HG03135 (cell line): ENCODE results near the gene MORN1.

Experiments
- ATAC-seq: cut with Tn5 transposase; IDR thresholded peaks from one replicate; pipeline ENCODE4 v1.9.1; 2021; ENCODE audit warnings: mild to moderate bottlenecking, moderate library complexity; ENCODE audit not compliant: unreplicated experiment

Gene MORN1

GRCh38 chr1:2282556-2283270 is 108.6 kb downstream of the MORN1 start:
- no peak for ATAC-seq

DNA sequence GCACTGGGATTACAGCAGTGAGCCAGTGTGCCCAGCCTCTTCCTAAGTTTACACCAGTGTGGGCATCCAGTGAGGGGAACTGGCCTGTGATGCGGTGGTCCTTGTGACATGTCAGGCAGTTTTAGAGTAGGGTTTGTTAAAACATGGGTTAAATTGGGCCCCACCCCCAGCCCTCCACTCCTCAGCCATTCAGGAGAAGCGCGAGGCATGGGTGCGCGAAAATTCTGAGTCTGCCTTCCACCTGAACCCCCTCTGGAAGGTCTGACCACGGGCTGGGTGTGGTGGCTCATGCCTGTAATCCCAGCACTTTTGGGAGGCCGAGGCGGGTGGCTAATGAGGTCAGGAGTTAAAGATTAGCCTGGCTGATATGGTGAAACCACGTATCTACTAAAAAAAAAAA is 111.5 kb downstream of the MORN1 start:
- ATAC-seq, result no peak

GRCh38 chr1:2279210-2279639 is 112.1 kb downstream of the MORN1 start:
- no peak for ATAC-seq

- ATAC-seq, result no peak
Observed at GRCh38 chr1:2278591-2279209, 112.7 kb downstream of the MORN1 start.

DNA sequence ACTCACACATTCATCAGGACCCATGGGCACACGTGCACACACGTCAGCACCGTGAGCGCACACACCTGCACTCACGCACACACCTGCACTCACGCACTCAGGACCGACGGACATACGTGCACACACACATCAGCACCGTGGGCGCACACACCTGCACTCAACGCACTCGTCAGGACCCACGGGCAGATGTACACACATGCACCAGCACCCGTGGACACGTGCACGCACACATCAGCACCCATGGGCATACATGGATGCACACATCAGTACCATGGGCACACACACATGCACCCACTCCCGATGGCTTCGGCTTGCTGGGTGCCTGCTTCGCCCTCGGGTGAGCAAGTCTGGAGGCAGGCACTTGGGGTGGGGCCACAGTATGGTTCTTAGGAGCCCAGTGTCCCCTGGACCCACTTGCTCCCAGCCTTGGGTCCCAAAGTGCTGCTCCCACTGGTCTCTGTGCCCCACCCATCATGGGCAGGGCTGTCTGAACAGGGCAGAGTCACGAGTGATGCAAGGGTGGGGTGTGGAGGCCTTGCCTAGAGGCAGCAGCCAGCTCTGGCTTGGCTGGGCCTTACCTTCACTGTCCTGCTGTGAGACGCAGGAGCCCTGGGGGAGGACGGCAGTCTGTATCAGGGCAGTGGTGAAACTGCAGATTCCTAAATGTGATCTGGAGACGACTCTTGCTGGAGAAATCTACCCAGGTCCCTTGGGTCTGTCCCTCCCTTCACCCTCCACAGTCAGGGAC is 113.4 kb downstream of the MORN1 start:
- ATAC-seq, result no peak

GRCh38 chr1:2276803-2277580 is 114.4 kb downstream of the MORN1 start:
- ATAC-seq, result no peak

DNA sequence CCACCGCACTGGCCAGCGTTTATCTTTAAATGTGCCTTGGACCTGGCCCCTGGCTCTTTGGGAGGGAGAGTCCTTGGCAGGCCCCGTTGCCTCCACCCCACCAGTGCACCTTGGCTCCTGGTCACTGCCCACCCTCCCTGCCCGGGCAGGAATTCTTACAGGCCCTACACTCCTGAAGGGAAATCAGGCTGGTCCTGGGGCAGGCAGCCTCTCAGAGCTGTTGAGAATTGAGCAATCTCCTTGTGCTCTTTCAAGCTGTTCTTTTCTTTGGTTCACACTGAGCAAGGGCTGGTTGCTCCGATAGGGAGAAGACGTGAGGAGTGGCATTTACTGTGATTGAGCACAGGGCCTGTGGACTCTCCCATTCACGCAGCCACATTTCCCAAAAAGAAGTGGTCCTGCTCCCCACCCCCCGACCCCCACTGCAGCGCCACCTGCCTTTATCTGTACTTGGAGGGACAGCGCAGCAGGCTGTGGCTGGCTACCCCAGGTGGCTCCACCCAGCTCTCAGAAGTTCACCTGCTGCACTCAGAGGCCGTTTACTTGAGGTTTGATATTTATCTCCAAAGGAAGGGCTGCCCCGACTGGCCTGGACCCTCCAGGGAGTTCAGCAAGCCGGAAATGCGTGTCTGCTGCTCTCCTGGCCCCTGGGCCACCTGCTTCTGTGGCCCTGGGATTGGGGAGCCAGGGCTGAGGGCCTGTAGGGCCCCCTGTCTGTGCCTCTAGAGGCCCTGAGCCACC is 115.4 kb downstream of the MORN1 start:
- no peak for ATAC-seq

GRCh38 chr1:2274929-2275475 is 116.4 kb downstream of the MORN1 start:
- ATAC-seq, result no peak

DNA sequence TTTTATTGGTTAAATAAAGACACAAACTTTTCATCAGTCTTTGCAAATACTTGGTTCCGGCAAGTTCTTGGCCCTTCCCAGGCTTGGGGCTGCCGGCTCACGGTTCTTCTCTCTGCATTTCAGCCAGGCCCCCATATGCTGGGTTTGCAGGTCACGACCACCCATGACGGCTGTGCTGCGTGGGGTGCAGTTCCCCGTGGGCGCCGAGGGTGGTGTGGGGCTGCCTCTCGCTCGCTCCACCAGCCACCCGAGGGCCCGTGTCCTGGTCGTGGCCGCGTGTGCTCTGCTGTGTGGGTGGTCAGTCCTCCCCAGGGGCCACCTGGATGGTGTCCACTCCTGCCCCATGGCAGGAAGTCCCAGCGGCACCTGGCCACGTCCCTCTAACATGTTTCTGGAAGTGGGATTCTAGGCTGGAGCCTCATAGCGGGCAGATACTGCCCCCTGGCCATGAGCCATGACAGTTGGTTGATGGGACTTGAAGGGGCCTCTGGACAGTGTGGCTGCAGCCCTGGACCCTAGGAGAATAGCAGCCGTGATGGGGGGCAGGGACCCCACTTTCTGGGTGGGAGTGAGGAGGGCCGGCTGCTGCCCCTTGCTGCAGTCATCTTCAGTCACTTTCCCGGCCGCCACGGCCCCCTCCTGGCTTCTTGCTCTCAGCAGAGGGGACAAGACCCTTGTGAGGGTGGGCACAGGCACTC is 117.0 kb downstream of the MORN1 start:
- ATAC-seq, result no peak

- ATAC-seq, result no peak
Observed at GRCh38 chr1:2273401-2274090, 117.8 kb downstream of the MORN1 start.

- no peak for ATAC-seq
Observed at GRCh38 chr1:2272686-2273400, 118.5 kb downstream of the MORN1 start.

DNA sequence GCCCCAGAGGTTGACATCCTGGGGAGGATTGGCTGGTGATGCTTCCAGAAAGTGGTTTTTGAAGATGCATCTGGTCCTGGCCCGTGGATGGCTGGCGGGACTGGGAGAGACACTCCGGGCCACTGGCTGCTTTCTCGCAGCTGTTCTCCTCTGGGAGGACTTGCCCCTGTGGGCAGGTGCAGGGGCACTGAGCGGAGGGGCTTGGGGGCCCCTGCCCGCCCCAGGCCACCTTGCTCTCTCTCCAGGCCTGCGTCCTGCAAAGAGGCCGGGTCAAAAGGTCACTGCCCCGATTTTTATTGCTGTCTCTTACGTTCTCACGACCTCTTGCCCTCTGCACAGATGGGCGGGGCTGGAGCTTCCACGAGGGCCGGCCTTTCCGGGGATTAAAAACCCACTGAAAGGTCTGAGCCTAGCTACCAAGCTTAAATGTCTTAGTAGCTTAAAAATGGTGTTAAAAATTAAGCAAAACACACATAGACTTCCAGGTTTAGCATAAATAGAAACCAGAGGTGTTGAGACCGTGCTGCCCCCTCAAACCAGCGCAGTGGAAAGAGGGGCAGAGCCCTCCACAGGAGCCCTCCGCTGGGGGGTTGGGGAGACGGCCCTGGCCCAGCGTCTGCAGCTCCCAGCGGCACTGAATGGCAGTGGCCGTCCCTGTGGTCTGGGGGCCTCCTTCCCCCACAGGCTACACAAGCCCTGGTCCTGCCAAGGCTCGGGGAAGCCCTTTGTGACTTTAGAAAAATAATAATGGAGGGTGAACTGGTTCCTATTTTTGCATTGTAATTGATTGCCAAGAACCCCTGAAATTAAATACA is 119.3 kb downstream of the MORN1 start:
- ATAC-seq, result no peak
